HL-60 (cell line): Measurements from ENCODE around the gene PITPNC1.

ENCODE experiments used
- DNase-seq, 2 experiments: peaks; one replicate each; pipeline ENCODE4 v3.0.0-alpha.2; 2010 to 2020; ENCODE audit warnings: low read depth in 1 of 2, low spot score in 1 of 2
- H3K27ac ChIP-seq: fragments of 250-450 bp; sonication (Bioruptor Pico); replicated peaks from 2 replicates; pipeline ENCODE4 v1.5.1; 2020; ENCODE audit warnings: mild to moderate bottlenecking, moderate library complexity
- H3K27me3 ChIP-seq: fragments of 250-450 bp; sonication (Bioruptor Pico); 2 replicates; pipeline ENCODE4 v1.5.1; 2021; ENCODE audit warnings: mild to moderate bottlenecking, moderate library complexity; ENCODE audit not compliant: insufficient read depth, poor library complexity, severe bottlenecking
- H3K4me3 ChIP-seq: replicated peaks from 2 replicates; pipeline ENCODE4 v1.5.1; 2011; ENCODE audit warnings: mild to moderate bottlenecking, control low read depth, low read length; ENCODE audit not compliant: insufficient read depth
- GABPA ChIP-seq: IDR thresholded peaks from 2 replicates; pipeline ENCODE4 v1.6.1; 2012; ENCODE audit warnings: low read depth
- POLR2AphosphoS5 ChIP-seq: IDR thresholded peaks from 2 replicates; pipeline ENCODE4 v1.6.1; 2012; ENCODE audit warnings: low read depth
- SPI1 ChIP-seq: IDR thresholded peaks from 2 replicates; pipeline ENCODE4 v1.6.1; 2012; ENCODE audit warnings: low read depth, mild to moderate bottlenecking, borderline replicate concordance
- TF ChIP-seq, protein P1 (sequence below): IDR thresholded peaks from one replicate; pipeline ENCODE4 v1.5.1; 2011; ENCODE audit warnings: low read length, control low read depth, inconsistent platforms; ENCODE audit not compliant: insufficient read depth
- TF ChIP-seq, protein P2 (sequence below): IDR thresholded peaks from 2 replicates; pipeline ENCODE4 v1.6.1; 2012; ENCODE audit warnings: low read depth; ENCODE audit not compliant: insufficient replicate concordance

PITPNC1 gene

DNA sequence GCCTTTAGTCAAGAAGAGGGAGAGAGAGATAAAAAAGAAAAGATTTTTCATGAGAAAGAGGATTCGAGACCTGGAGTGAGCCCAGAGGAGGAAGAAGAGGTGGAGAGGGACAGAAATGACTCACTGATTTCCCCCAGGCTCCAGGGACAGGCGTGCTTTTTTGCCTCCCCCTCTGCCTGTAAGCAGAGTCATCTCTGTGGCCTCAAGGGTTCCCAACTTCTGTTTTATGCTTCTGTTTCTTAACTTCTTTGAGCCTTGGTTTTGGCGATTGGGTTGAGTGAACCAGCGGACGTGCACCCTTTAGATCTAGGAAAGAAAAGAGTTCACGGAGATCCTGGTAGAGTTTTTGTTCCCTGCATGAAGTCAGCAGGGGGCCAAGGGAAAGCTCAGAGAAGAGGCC lies 192.8 kb downstream of the PITPNC1 start:
- Histone ChIP-seq H3K27ac (no peak overlapping the region), H3K4me3 (no peak overlapping the region), H3K27me3 (no peaks in the 10 kb centered on the region)
- peak; percentile 12 to 51 for DNase-seq
- TF ChIP-seq SPI1: no peak
- TF ChIP-seq, protein P1, sequence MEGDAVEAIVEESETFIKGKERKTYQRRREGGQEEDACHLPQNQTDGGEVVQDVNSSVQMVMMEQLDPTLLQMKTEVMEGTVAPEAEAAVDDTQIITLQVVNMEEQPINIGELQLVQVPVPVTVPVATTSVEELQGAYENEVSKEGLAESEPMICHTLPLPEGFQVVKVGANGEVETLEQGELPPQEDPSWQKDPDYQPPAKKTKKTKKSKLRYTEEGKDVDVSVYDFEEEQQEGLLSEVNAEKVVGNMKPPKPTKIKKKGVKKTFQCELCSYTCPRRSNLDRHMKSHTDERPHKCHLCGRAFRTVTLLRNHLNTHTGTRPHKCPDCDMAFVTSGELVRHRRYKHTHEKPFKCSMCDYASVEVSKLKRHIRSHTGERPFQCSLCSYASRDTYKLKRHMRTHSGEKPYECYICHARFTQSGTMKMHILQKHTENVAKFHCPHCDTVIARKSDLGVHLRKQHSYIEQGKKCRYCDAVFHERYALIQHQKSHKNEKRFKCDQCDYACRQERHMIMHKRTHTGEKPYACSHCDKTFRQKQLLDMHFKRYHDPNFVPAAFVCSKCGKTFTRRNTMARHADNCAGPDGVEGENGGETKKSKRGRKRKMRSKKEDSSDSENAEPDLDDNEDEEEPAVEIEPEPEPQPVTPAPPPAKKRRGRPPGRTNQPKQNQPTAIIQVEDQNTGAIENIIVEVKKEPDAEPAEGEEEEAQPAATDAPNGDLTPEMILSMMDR: no peak
- no peak for TF ChIP-seq GABPA
- TF ChIP-seq, protein P2, sequence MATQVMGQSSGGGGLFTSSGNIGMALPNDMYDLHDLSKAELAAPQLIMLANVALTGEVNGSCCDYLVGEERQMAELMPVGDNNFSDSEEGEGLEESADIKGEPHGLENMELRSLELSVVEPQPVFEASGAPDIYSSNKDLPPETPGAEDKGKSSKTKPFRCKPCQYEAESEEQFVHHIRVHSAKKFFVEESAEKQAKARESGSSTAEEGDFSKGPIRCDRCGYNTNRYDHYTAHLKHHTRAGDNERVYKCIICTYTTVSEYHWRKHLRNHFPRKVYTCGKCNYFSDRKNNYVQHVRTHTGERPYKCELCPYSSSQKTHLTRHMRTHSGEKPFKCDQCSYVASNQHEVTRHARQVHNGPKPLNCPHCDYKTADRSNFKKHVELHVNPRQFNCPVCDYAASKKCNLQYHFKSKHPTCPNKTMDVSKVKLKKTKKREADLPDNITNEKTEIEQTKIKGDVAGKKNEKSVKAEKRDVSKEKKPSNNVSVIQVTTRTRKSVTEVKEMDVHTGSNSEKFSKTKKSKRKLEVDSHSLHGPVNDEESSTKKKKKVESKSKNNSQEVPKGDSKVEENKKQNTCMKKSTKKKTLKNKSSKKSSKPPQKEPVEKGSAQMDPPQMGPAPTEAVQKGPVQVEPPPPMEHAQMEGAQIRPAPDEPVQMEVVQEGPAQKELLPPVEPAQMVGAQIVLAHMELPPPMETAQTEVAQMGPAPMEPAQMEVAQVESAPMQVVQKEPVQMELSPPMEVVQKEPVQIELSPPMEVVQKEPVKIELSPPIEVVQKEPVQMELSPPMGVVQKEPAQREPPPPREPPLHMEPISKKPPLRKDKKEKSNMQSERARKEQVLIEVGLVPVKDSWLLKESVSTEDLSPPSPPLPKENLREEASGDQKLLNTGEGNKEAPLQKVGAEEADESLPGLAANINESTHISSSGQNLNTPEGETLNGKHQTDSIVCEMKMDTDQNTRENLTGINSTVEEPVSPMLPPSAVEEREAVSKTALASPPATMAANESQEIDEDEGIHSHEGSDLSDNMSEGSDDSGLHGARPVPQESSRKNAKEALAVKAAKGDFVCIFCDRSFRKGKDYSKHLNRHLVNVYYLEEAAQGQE: no peak

DNA sequence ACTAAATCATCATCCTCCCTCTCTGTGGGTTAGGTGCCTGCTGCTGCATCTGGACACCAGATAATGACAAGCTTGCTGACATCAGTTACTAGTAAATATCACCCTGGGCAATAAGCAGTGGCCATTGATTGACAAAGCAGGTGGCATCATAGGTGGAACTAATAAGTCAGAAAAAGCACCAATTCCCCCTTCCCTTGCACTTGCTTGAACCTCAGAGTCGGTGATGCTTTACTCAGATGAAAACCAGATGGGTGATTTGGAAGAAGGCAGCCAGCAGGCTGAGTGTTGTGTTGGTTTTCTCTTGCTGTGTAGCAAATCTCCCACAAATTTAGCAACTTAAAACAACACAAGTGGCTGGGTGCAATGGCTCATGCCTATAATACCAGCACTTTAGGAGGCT lies 193.7 kb downstream of the PITPNC1 start:
- DNase-seq: no peak
- Histone ChIP-seq H3K4me3 (no peak overlapping the region), H3K27me3 (no peaks in the 10 kb centered on the region), H3K27ac (no peak overlapping the region)
- TF ChIP-seq GABPA: no peak
- TF ChIP-seq, protein P2: no peak
- TF ChIP-seq SPI1: no peak
- TF ChIP-seq, protein P1: no peak
- no peak for TF ChIP-seq POLR2AphosphoS5

DNA sequence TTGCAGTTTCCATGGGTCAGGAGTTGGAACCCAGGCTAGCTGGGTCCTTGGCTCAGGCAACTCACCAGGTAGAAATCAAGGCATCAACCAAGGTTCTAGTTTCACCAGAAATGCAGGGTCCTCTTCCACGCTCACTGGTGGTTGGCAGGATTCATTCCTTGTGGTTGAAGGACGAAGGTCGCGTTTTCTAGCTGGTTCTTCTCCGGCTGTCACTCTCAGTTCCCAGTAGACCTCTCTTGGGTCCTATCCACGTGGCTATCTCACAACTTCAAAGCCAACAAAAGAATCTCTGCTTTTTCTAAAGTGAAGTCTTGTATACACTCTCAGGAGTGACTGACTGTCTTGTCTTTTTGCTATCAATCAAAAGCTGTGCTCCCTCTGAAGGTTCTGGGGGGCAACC lies 194.4 kb downstream of the PITPNC1 start:
- no peak for DNase-seq
- Histone ChIP-seq H3K4me3 (no peak overlapping the region), H3K27ac (no peak overlapping the region), H3K27me3 (no peaks in the 10 kb centered on the region)
- TF ChIP-seq POLR2AphosphoS5: no peak
- no peak for TF ChIP-seq GABPA
- TF ChIP-seq, protein P2: no peak
- TF ChIP-seq, protein P1: no peak
- no peak for TF ChIP-seq SPI1
